ENCODE data around the gene IFT57.

IFT57 gene

DNA sequence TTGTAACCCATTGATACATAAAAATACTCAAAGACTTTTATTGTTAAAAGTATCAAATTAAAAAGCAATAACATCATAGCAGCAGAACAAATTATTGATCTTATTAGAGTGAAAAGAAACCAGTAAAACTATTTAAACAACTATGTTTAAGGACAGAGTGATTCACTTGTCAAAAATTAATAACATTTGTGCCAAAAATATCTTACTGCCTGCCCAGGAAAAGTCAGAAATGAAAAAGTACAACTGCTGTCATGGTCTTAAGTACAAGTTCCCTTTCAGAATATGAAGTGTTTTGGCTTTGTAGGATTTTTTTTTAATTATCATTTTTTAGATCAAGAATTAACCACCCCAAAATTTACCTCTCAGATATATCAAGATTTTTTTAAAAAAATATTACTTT, 3.4 kb downstream of the IFT57 start:
- DNase-seq (ENCODE audit: low read depth in 3 of 3): no peak

DNA sequence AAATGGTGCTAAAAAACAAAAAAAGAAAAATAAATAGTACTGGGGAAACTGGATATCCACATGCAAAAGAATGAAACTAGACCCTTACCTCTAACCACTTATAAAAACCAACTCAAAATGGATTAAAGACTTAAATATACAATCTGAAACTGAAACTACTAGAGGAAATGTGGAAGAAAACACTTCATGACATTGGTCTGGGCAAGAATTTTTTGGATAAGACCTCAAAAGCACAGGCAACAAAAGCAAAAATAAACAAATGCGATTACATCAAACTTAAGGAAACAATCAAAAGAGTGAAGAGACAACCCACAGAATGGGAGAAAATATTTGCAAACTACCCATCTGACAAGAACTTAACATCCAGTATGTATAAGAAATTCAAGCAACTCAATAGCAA, 6.4 kb downstream of the IFT57 start:
- DNase-seq (ENCODE audit: low read depth in 3 of 3): no peak

DNA sequence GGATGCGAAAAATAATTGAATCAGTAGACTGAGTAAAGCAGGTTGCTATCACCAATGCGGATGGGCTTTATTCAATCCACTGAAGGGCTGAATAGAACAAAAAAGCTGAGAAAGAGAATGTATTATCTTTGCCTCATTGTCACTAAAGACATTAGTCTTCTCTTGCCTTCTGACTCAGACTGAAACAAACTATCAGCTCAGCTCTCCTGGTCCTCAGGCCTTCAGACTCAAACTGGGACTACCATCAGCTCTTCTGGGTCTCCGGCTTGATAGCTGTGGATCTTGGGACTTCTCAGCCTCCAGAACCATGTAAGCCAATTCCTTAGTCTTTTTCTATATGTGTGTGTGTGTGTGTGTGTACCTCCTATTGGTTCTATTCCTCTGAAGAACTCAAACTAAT, 12.6 kb downstream of the IFT57 start:
- no peak for DNase-seq (ENCODE audit: low read depth in 3 of 3)

DNA sequence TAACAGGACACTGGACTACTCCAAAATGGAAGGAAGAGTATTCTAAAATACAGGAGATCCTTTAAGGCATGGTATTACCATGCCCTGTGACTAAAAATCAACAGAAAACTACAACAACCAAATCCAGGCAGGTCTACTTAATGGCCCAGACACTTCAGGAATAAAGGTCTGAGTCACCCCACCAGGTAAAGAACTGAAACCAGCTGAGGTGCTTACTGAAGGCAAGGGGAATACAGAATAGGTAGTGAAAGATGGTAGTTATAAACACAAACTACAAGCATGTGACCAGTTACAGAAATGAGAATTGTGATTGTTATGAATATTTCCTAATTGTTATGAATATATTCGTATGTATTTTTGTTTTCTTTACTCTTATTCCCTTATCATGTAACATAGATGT, 13.4 kb downstream of the IFT57 start:
- no peak for DNase-seq (ENCODE audit: low read depth in 3 of 3)

DNA sequence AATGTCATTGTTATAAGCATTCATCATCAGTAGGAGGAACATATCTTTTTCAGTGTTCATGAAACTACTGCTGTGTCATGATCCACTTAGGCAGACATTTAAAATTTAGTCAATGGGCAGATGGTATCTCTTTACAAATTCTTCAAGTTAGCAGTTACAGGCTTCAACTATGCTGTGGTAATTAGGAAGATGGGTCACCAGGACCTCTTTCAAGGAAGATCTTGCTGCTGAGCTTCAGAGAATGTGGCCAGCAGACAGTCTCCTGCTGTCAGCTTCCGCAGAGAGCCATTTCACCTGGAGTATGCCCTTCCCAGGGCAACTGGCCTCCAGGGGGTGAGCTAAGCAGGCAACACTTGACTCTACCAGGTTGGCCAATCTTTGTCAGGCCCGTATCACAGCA, 19.4 kb downstream of the IFT57 start:
- no peak for DNase-seq (ENCODE audit: low read depth in 3 of 3)

DNA sequence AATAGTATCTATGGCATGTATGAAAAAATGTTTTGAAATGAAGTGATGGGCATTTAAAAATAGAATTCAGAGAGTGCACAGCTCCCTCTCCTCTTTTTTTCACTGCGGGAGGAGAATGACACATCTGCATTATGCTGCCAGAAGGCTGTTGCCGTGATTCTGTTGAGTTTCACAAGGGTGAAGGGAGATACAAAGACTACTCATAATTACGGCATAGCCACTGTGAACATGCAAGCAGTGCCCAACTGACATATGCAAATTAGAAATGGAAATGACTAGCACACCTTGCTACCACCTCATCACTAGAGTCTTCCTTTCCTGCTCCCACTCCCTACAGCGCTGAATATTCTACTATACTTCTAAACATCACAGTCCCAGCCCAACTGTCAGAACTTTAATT, 20.1 kb downstream of the IFT57 start:
- DNase-seq (ENCODE audit: low read depth in 3 of 3): no peak

DNA sequence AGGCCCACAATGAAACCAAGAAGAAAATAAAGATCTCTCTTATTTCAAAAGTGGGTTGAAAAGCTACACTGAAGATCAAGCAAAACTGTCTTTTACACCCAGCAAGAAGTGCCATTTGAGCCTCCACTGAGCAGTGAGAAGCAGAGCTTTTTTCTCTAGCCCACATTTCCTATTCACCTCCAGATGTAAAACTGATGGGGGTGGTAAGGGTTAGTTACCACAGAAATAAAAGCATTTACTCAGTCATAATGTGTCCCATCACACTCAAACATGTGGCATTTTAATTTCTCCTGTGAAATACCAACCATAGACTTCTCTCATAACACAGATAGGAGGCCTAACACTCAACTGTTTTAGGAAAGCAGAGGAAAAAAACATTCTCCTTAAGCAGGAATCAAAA, 21.0 kb downstream of the IFT57 start:
- DNase-seq (ENCODE audit: low read depth in 3 of 3): no peak

DNA sequence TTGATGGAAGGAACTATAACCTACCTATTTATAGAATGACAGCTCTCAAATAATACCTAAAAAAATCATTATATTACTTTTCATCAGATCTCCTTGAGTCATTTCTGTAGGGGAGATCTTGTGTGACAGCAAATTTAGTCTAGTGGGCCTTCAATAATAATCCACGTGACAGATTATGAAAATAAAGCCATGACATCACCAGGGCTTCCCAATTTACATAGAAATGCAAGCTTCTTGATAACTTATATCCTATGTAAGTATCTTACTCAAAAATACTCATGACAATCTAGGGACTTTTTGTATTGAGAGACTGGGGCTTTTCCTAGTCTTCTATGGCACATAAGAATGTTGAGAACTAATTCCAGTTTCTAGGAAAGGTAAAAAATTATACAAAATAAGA, 21.6 kb downstream of the IFT57 start:
- DNase-seq (ENCODE audit: low read depth in 3 of 3): no peak

DNA sequence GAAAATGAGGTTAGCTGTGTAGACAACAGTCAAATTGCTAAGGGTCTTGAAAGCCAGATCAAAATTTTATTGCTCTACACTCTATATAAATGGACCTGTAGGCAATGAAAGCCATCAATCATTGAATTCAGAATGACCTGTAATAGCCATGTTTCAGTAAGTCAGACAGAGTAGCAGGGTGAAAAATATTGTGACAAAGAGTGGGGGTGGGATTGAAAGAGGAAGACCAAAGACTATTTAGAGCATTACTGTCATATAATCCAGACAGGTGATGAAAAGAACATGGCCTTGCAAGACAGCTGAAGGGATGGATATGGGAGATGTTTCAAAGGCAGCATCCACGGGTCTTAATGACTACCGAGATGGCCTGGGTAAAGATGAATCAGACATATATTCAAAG, 22.2 kb downstream of the IFT57 start:
- DNase-seq (ENCODE audit: low read depth in 3 of 3): no peak

DNA sequence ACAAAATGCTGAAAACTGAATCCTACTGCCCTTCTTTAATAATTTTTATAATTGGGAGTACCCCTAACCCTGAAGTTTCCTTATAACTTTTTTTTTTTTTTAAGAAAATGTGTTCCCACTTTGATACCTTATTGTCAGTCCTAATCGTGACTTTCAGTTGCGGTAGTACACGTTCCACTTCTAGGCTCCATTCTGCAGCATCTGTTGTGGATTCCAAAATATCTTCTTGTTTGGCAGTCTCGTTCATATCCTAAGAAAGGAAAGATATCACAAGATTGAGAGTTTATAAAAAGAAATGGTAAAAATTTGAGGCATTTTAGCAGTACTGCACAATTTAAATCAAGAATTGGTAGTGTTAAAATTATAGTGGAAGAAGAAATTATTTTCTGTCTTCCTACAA, 30.8 kb downstream of the IFT57 start:
- no peak for DNase-seq (ENCODE audit: low read depth in 3 of 3)

DNA sequence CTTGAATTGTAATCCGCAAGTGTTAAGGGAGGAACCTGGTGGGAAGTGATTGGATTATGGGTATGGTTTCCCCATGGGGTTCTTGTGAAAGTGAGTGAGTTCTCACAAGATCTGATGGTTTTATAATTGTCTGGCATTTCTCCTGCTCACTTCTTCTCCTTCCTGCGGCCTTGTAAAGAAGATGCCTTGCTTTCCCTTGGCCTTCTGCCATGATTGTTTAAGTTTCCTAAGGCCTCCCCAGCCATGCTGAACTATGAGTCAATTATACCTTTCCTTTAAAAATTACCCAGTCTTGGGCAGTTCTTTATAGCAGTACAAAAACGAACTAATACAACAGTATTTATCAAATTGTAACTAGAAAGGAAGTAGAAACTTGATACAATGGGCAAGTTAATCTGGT, 31.9 kb downstream of the IFT57 start:
- no peak for DNase-seq (ENCODE audit: low read depth in 3 of 3)

DNA sequence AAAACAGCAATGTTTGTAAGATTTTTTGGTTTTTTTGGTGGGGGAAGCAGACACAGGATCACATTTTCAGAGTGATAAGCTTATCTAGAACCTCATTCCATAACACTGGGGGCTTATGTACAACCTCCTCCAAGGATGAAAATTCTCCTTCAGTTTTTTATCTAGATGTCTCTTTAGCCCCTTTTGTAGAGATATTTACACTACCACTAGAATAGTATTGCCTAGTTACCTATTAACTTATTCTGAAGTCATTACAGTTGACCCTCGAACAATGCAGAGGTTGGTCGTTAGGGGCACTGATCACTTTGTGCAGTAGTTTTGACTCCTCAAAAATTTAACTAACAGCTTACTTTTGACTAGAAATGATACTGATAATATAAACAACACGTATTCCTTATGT, 32.8 kb downstream of the IFT57 start:
- no peak for DNase-seq (ENCODE audit: low read depth in 3 of 3)

DNA sequence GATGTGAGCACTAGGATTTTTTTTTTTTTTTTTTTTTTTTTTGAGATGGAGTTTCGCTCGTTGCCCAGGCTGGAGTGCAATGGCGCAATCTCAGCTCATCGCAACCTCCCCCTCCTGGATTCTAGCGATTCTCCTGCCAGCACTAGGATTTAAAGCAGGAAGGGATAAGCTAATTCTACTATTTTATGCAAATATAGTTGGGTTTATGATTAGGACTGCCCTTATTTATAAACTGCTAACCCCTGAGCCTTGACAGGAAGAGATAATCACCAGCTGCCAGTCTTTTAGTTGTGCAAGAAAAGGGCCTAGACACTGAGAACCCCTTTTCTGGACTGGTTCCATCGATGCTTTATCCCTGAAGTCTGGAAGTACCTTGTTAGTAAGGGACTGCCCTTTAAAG, 36.7 kb downstream of the IFT57 start:
- DNase-seq (ENCODE audit: low read depth in 3 of 3): no peak

DNA sequence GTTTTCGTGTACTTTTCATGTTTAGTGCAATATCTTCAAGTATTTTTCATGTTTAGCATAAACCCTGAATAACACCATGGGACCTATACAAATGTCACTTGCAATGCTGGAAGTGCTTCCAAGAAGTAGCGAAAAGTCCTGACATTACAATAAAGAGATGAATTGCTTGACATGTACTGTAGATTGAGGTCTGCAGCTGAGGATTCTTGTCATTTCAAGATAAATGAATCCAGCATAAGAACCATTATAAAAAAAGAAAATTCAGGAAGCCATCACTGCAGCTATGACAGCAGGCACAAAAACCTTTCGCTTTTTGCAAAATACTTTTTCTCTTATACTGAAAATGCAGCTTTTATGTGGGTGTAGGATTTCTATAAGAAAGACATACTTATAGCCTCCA, 37.4 kb downstream of the IFT57 start:
- DNase-seq (ENCODE audit: low read depth in 3 of 3): no peak

DNA sequence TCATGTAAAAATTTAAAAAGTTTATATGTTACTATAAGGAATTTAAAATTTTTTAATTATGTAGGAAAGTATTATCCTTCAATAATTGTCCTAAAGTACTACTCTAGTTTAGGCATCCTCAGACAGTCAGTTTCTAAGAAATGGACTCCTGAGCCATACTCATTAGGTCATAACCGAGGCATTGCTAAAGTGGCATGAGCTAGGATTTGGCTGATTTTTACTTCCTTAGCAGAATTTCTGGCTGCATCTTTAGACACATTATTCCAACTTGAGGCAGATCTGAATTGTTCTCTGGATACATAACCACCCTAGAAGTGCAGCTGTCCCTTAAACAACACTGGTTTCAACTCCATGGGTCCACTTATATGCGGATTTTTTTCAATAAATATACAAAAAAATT, 38.3 kb downstream of the IFT57 start:
- DNase-seq (ENCODE audit: low read depth in 3 of 3): no peak

DNA sequence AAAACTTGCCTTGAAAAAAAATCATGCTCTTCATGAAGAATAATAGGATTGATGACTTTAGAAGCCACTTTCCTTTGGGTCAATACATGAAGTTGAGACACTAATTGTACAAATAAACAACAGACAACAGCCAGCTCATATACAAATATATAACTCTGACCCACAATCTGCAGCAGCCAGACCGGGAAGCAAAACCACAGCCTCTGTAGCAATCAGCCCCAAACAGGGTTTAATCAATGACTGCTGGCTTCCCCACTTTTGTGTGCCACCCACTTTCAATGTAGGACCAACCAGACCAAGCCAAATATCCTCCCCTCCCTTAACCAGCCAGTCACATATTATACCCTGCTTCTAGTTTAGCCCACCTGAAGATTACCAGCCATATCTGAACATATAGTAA, 39.0 kb downstream of the IFT57 start:
- no peak for DNase-seq (ENCODE audit: low read depth in 3 of 3)

DNA sequence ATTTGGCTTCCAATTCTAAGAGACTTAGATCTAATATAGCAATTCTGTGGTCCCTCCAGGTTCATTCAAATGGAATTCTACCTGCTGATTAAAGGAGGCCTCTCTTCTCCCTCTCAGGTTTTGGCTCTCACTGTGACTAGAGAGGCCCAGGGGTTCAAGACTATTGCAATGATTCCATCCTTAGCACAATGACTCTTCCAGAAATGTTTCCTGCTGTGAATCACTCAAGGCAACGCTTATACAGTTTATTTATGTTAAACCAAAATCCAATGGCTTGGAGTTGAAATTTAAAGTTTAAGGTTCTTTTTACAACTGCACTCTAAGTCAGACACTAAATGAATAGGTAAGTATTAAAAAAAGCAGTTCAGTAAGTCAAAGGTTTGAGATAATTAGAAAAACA, 39.9 kb downstream of the IFT57 start:
- no peak for DNase-seq (ENCODE audit: low read depth in 3 of 3)

DNA sequence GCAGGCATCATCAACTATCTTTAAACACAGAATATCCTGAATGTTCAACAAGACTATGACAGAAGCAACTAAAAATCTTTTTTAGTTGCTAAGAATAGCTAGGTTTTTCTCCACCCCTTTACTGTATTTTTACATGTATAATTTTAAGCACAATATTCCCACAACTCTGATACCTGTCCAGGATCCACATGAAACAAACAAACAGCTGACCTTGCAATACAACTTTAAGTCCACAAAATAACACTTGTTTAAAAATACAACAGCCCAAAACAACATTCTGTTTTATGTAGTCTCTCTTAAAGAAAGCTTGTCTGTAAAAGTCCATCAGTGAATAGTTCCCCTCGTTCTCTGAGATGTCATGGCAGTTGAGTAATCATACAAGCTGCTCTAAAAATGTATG, 41.1 kb downstream of the IFT57 start:
- no peak for DNase-seq (ENCODE audit: low read depth in 3 of 3)

DNA sequence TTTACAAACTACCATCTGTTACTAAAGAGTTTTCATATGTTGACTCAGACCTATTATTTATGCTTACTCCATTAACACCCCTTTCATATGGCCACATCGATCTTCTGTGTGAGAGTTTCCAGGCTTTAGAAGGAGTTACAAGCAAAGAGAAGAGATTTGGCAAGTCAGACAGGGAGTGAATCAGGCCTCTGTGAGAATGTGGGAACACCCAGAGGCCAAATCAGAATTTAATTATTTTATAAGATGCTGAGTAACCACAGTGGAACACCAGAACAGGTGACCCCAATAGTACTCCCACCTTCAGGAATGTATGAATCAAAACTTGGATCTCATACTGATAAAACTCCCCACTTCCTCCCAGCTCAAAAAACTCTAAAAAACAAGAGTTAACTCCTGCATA, 42.0 kb downstream of the IFT57 start:
- DNase-seq (ENCODE audit: low read depth in 3 of 3): no peak

DNA sequence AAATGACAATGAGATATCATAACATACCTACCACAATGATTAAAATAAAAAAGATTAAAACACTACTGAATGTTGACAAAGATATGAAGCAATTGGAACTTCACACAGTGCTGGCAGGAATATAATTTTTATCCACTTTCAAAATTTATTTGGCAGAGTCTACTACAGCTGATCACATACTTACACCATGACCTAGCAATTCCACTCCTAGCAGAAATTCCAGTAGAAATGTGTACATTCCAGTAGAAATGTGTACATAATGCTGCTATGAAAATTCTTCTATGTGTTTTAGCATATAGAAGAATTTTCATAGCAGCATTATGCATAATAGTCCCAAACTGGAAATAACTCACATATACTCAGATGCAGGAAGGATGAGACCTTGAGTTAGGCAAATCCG, 43.5 kb downstream of the IFT57 start:
- no peak for DNase-seq (ENCODE audit: low read depth in 3 of 3)

DNA sequence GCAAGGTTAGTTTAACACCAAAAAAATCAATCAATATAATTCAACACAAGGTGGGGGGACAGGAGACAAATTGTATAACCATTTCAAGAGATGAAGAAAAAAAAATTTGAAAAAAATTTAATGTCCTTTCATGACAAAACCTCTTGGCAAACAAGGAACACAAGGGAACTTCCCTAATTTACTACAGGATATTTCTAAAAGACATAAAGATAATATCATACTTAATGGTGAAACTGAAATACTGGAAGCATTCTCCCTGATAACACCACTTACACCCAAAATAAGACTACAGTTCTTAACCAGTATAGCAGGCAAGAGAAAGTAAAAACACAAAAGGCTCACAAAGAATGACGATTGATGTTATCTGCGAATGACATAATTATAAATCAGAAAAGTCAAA, 44.7 kb downstream of the IFT57 start:
- DNase-seq (ENCODE audit: low read depth in 3 of 3): no peak

DNA sequence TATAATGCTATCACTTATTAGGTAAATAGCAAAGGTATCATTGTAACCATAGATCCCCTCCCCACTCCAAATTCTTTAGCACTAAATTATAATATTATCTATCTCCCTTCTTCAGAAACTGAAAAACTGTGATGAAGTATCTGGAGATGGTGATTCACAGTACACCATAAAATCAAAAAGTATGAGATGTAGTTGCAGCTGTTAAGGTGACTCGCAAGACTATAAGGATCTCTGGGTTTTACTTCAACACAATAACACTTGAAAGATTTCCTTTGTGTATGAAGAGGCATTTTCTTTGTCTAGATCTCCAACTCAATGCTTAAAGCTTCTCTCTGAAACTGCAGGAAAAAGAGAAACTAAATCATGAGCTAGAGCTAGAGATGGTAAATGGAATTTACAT, 46.9 kb downstream of the IFT57 start:
- DNase-seq (ENCODE audit: low read depth in 3 of 3): no peak

DNA sequence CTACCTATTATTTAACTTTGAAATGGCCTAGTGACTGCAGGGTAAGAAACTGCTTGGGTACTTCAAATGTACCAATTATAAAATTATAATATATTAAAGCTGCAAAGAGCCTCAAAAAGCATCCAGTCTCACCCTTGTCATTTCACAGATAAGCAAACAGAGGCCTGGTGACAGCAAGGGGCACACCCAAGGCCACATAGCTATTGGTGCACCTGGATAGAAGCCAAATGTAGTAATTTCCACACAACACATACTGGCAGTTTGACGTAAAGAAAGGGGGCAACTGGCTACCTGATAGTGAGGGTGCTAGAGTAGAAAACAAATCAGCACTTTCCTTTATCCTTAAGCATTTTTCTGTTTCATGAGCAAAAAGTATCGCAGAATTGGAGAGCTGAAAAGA, 51.1 kb downstream of the IFT57 start:
- DNase-seq (ENCODE audit: low read depth in 3 of 3): no peak

DNA sequence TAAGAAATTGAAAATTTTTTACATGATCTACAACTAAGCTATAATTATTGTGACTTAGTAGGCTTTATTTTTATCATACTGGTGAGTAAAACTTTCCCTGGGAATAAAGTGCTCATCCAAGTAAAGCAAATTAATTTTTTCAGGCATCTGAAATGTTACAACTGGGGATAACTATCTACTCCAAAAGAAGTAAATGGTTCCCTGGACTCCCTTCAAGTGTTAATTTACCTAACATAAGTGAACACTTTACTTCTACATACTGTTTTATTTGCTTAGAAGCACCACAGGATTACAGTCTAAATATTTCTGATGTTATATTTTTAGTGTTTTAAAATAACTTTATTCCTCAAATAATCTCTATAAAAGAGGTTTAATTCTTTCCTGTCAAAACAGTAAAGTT, 57.8 kb downstream of the IFT57 start:
- DNase-seq (ENCODE audit: low read depth in 3 of 3): no peak

DNA sequence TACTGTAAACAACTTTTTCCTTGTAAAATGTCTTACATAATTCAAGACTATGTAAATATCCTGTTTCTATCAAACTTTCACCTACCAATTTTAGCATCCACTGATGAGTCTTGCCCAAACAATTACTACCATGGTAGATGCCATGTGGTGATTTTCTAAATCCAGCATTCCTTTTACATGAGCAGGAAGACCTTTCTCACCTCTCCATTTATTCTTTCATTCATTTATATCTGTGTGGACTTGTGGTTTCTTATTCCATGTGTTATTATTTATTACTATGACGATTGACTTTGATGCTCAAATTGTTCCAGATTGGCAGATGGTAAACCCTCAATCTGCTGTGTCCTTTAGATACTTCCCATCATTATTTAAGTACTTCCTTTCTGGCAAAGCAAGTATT, 62.4 kb downstream of the IFT57 start:
- DNase-seq (ENCODE audit: low read depth in 3 of 3): no peak
